ENCODE measurements around the gene AFTPH.

The AFTPH gene

DNA sequence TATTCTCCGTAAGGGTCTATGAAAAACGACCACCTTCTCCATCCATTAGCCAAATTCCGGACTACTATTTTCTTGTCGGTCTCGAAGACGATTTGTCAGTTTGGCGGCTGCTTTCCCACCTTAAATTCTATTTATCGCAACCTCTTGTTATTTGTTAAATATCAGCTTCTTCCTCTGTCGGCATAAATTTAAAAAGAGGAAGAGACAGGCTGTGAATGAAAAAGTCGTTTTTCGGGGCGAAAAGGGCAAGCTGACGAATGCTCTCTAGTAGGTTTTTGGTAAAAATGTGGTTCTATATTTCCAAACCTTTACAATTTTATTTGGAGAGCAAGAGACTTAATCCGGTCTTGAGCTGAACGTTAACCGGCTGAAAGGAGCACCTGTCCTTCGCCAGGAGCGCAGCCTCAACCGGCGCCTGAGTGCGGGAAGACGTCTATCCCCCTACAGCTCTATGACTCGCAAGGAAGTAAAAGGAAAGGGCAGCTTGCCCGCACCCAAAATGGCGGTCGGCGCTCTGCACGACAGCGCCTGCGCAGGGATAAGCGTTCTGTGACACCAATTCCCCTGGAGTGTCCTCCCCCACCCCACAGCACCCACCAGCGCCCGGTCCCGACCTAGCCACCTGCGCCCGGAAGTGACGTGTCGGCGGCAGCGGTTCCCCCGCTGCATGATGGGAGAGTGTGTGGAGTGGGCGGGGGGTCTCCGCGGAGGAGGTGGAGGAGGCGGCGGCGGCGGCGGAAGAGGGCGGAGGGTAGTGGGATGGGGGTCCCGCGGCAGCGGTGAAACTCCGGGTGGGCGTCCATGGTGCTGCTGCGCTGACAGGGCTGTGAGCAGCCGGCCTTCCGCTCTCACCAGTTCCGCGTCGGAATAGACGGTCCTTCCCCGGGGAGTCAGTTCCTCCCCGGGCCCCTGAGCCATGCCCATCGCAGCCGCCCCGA lies at the start of gene AFTPH:
Gene AFTPH (plus strand): TSS at position 663 of the 938 bp plus-strand sequence. CDS start 27,147 bp downstream, outside the sequence.
- peak; percentile 98 to 99 for DNase-seq

DNA sequence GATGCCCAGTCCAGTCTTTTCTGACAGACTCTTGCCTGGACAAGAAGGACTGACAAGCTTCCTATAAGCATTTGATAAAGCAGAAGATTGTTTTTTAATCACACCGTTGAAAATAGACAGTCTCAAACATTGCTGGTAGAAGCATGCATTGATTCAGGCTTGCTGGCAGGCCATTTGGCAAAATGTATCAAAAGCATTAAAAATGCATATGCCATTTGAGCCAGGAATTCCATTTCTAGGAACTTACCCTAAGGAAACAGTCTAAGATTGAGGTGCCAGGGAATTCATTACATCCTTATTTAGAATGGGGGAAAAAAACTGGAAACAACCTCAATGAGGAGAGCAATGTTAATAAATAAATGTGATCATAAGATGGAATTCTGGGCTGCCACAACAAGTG lies 49.5 kb upstream of the AFTPH start:
- DNase-seq, result no peak

- no peak for DNase-seq
Measured at GRCh38 chr2:64477037-64477436, 47.1 kb upstream of the AFTPH start.

GRCh38 chr2:64477979-64478378 lies 46.1 kb upstream of the AFTPH start:
- no peak for DNase-seq

GRCh38 chr2:64478502-64479230 lies 45.5 kb upstream of the AFTPH start:
- DNase-seq, result peak in 1 of 2 donors; percentile 1

- DNase-seq, result no peak
Measured at GRCh38 chr2:64479259-64480117, 44.6 kb upstream of the AFTPH start.

DNA sequence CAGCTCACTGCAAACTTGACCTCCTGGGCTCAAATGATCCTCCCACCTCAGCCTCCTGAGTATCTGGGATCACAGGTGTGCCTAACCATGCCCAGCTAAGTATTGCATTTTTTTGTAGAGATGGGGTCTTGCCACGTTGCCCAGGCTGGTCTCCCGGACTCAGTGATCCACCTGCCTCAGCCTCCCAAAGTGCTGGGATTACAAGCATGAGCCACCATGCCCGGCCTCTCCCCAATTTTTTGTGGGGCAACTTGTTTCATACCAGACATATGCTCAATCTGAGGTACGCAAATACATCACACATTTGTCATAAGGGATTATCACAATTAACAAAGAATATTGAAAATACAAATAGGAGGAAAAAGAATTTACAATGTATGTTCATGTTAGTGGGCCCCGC lies 42.5 kb upstream of the AFTPH start:
- DNase-seq, result no peak

DNA sequence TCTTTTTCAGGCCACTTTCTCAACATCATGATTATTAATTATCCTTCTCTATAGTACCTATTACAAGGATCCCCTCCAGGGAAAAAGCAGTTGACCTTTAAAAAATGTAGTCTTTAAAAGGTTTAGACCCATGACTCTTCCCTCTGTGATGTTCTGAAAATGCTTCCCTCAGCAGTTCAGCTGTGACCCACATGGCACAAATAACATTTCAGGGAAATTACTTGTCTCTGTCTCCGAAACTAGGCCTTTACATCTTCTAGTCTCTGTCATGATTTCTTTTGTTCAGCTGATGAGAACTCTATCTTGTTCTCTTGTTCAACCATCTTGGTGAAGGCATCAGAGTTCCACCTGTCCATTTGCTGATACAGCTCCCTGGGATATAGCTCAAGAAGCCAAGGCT lies 41.9 kb upstream of the AFTPH start:
- no peak for DNase-seq

DNA sequence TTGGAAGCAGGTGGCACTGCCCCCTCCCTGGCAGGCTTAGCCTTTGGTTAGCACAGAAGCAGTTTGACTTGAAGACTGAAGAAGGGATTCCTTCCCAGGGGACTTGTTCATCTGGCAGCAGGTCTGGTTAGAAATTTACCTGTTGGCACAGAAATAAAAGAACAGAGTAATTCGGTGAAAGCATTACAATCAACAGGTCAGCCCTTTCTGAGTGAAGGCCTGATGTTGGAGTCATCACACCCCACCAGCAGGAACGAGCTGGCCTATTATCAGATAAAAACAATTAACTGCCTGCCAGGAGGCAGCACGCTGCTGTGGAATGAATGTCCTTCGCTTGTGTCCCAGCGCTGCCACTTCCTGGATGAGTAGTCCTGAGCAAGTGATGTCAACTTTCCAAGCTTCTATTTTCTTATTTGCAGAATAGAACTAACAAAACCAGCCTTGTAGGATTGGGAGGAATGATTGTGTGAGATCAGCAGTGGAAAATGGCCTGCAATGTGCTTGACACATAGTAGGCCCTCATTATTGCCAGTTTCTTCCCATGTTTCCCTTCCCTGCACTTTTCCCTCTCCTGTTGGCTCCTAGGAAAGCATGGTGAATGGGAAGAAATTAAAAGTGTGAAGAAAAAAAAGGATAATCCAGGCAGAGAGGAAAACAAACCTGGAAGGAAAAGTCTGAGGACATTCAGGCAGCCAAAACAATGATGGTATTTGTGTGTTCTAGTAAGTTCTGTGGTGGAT lies 41.2 kb upstream of the AFTPH start:
- DNase-seq, result no peak

- DNase-seq, result no peak
Measured at GRCh38 chr2:64485331-64485730, 38.8 kb upstream of the AFTPH start.

- no peak for DNase-seq
Measured at GRCh38 chr2:64485961-64486360, 38.2 kb upstream of the AFTPH start.

GRCh38 chr2:64487256-64488049 lies 36.7 kb upstream of the AFTPH start:
- no peak for DNase-seq

DNA sequence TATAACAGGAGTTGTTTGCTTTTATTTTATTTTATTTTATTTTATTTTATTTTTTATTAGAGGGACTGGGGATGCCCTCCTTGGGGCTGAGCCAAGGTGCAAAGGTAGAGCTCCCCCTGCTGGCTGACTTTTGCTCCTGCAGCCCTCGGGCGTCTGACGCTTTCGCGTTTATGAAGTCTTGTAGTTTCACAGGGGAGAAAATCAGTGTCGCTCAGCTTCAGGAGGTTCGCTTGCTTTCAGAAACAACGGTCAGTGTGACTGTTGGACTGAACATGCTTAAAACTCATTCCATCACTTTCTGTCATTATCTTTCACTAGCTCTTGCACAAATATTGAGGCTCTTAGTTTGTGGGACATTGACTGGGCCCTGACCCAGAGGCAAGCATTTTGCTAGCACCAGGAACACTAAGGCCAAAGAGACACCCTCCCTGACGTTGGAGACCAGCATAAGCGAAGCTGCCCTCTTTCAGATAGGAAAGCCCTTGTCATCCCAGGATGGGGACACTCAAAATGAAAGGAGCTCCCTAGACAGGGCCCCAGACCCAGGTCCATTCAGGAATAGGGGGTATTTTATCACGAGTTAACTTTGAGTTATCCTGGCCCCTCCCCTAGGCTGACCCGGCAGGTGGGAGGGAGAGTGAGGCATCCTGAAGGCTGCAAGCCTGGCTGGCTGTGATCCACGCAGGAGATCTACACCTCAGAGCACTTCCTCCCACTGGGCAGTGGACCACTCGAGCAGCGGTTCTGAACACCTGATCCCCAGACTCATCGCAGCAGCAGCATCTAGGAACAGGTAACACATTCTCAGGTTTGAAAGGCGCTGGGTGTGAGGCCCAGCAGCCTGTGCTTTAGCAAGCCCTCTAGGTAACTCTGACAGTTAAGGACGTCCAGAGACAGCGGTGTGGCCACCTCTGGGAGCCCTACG lies 35.8 kb upstream of the AFTPH start:
- DNase-seq, result peak; percentile 85 to 88

DNA sequence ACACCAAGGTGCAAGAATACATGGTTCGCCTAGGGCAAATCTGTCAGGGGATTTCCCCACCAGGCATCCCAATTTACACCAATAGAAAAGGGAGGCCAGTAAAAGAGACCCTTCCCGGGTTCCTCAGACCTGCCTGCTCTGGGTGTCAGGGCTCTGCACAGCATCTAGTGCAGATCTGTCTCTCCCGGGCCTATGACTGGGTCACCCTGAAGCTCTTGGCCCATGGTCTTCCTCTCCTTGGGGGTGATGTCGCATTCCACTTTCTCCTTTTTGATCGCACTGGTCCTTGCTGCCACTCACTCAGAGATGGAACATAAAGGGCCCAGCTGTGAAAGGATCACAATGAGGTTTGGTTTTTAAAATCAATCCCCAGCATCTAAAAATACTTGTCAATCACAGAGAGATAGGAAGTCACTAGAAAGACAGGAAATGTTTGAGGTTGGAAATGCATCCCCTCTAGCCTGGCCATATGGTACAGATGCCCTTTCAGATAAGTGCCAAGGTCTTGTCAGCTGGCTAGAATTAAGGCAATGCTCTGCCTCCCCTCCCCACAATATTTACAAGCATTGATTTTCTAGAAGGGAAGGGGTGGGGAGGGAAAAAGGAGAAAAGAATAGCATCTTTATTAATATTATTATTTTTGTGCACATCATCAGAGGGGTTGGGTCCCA lies 34.9 kb upstream of the AFTPH start:
- no peak for DNase-seq

GRCh38 chr2:64491426-64491825 lies 32.7 kb upstream of the AFTPH start:
- DNase-seq, result no peak

GRCh38 chr2:64492272-64492671 lies 31.9 kb upstream of the AFTPH start:
- no peak for DNase-seq

GRCh38 chr2:64492821-64493220 lies 31.3 kb upstream of the AFTPH start:
- DNase-seq, result no peak

DNA sequence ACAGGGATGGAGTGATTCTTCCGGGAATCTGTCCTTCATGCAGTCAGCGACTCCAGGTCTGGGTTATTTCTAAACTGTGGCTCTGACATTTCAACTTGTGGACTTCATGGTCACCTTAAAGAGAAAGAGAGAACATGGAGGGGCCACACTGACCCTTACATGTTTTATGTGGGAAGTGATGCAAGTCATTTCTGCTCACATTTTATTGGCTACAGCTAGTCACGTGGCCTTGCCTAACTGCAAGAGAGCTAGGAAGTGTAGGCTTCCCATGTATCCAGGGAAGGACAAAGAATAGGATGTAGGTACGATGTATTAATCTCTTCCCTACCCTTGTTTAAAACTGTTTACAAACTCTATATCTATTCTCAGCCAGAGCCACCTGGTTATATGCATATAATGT lies 30.3 kb upstream of the AFTPH start:
- DNase-seq, result no peak

DNA sequence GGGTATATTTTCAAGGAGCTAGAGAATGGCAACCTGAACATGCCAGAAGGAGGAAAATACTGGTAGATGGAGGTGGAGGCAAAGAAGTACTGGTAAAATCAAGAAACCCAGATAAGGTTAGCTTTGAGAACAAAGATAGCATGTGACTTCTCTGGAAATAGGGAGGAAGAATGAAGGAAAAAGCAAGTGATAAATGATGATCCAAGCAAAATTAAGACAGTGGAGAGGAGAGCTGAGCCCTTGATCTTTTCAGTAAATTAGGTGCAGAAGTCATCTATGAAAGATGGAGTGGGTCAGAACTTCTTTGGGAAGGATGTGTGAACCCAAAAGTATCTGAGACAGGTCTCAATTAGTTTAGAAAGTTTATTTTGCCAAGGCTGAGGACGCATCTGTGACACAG lies 25.7 kb upstream of the AFTPH start:
- DNase-seq, result no peak

DNA sequence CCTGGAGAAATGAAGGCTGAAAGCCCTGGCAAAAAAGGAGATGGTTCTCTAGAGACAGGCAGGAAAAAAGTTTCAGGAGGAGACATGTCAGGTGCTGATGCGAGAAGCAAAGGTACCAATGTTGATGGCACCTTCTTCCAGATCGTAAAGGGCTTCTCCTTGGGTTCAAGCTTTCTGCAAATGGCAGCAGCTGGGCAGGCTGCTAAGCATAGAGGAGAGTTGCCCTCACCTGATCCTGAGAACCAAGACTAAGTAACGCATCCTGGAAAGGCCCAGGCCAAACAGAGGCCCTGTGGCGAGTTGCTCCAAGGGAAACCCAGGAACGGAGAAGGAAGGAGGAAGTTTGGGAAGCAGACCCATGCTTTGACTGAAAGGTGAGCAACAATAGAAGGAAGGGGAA lies 23.6 kb upstream of the AFTPH start:
- DNase-seq, result no peak

All from stimulated activated CD4-positive, alpha-beta T cell treated with anti-CD3 and anti-CD28 coated beads, Interleukin-2, amount 100 ng/mL, for 24 hours (primary cell).